ENCODE data around the gene MTX1. TPM values are rescaled to one million over a fixed set of nuclear protein-coding genes. Genes with fewer than 3 reads are reported as not detected.

Gene MTX1
- total RNA-seq, 6 donors from 2014 or later = 23.0 to 68.4 (median 37.4) TPM

GRCh38 chr1:155255243-155256007, 46.9 kb downstream of the MTX1 start, which contains the start of gene ENTREP3:
Gene ENTREP3 (minus strand): TSS chr1:155255483. CDS start chr1:155254877, 606 bp downstream.
- TF ChIP-seq POLR2AphosphoS5 (IDR thresholded peaks at IDR 0.05) (peak; percentile 73 to 78), CTCF (IDR thresholded peaks at IDR 0.05) (peak in 3 of 6 experiments; percentile 4 to 39 (median 13)), EP300 (IDR thresholded peaks at IDR 0.05) (no peak), POLR2A (IDR thresholded peaks at IDR 0.05) (peak in 2 of 4 donors; percentile 47 to 66)
- Histone ChIP-seq H3K9me3 (no peaks in the 10 kb centered on the region), H3K36me3 (peaks cover 0 to 33% (median 10%) of the 10 kb centered on the region in 4 donors), H3K27me3 (no peaks in the 10 kb centered on the region), H3K4me3 (peak within 1 kb of the TSS; percentile 61 to 93 (median 72)), H3K27ac (peak within 1 kb of the TSS; percentile 95 to 97 (median 96)), H3K4me1 (peaks cover 30 to 34% (median 32%) of the 10 kb centered on the region in 4 donors)
- DNase-seq (peak; percentile 93 to 97), ATAC-seq (ENCODE audit: low FRiP score in 2 of 2) (peak; percentile 92 to 95)
- 1 to 3% methylated on average over 25 to 49 of the region's 54 CpGs for WGBS, 2 donors

- ATAC-seq (ENCODE audit: low FRiP score in 2 of 2) = peak in 1 of 2 donors; percentile 0
- peak overlapping the region in 3 of 4 donors; percentile 61 to 93 (median 78) for H3K4me3 ChIP-seq
- H3K27ac ChIP-seq = peak overlapping the region; percentile 95 to 97 (median 96)
These were observed 47.8 kb downstream of the MTX1 start for GRCh38 chr1:155256058-155256852.

DNA sequence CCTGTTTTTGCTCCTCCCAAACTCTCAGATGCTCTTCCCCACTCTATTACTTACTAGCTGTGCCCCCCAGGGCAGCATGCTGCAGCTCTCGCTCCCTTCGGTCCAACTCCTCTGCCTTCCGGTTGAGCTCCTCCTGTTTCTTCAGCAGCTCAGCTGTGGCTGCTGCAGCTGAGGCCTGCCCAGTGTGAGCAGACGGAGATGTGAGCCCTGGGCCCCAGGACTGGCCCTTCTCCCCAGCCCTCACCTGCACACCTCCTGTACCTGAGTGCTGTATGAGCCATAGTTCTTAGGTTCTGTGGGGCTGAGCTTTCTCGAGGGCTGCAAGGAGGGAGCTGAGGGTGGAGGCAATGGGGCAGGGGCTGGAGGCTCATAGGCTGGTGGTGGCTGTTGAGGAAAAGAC, 51.8 kb downstream of the MTX1 start:
- peaks cover 4 to 60% (median 33%) of the 10 kb centered on the region in 4 donors for H3K36me3 ChIP-seq
- TF ChIP-seq POLR2A (IDR thresholded peaks at IDR 0.05) (no peak), POLR2AphosphoS5 (IDR thresholded peaks at IDR 0.05) (no peak), EP300 (IDR thresholded peaks at IDR 0.05) (no peak), CTCF (IDR thresholded peaks at IDR 0.05) (no peak)
- no peak overlapping the region for H3K27ac ChIP-seq
- H3K9me3 ChIP-seq = no peaks in the 10 kb centered on the region
- WGBS, 2 donors = 94 to 97% methylated on average over 4 to 5 of the region's 5 CpGs
- no peak for ATAC-seq (ENCODE audit: low FRiP score in 2 of 2)
- DNase-seq = no peak
- no peak overlapping the region for H3K4me3 ChIP-seq
- no peaks in the 10 kb centered on the region for H3K27me3 ChIP-seq
- peaks cover 24 to 36% (median 28%) of the 10 kb centered on the region in 4 donors for H3K4me1 ChIP-seq

More at GRCh38 chr1:155256058-155256852, 47.8 kb downstream of the MTX1 start:
- TF ChIP-seq EP300 (IDR thresholded peaks at IDR 0.05) (no peak), POLR2AphosphoS5 (IDR thresholded peaks at IDR 0.05) (no peak), CTCF (IDR thresholded peaks at IDR 0.05) (no peak), POLR2A (IDR thresholded peaks at IDR 0.05) (no peak)
- 74 to 79% methylated on average over 16 to 17 of the region's 20 CpGs for WGBS, 2 donors
- no peak for DNase-seq
- no peaks in the 10 kb centered on the region for H3K27me3 ChIP-seq
- H3K9me3 ChIP-seq = no peaks in the 10 kb centered on the region
- H3K4me1 ChIP-seq = peaks cover 30 to 36% (median 34%) of the 10 kb centered on the region in 4 donors
- peaks cover 0 to 35% (median 11%) of the 10 kb centered on the region in 4 donors for H3K36me3 ChIP-seq

DNA sequence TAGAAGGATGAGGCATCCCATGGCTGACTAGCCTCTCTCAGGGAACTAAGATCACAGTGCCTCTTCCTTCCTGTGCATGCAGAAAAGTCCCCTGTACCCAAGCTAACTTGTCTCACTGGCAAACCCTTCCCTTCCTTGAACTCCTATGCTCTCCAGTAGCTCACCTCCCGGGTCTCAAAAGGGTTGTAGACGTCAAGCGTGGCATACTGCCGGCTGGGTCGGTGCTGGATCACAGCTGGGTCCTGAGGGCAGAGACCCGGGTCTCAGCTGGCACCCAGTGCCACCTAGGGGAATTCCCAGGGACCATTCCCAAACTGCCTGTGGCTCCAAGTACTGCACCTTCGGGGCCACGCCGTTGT, 53.0 kb downstream of the MTX1 start:
- TF ChIP-seq POLR2AphosphoS5 (IDR thresholded peaks at IDR 0.05) = no peak
- no peak for TF ChIP-seq EP300 (IDR thresholded peaks at IDR 0.05)
- peak in 1 of 6 experiments; percentile 9 for TF ChIP-seq CTCF (IDR thresholded peaks at IDR 0.05)
- ATAC-seq (ENCODE audit: low FRiP score in 2 of 2) (no peak), DNase-seq (no peak)
- H3K4me3 ChIP-seq = peak overlapping the region; percentile 70 to 97 (median 84)
- peak overlapping the region; percentile 74 to 90 (median 82) for H3K27ac ChIP-seq
- peaks cover 15 to 29% (median 19%) of the 10 kb centered on the region in 4 donors for H3K4me1 ChIP-seq
- WGBS, 2 donors = 0% methylated on average over 1 to 9 of the region's 9 CpGs
- H3K36me3 ChIP-seq = peaks cover 7 to 72% (median 44%) of the 10 kb centered on the region in 4 donors
- H3K27me3 ChIP-seq = no peaks in the 10 kb centered on the region
- H3K9me3 ChIP-seq = no peaks in the 10 kb centered on the region

Data from upper lobe of left lung (tissue), 6 donors.